Endometrial microvascular endothelial cells (primary cell): ENCODE measurements around the gene ITGB2. TPM values are rescaled to one million over a fixed set of nuclear protein-coding genes. Genes with fewer than 3 reads are reported as not detected.

Experiments used
- in situ Hi-C: cut with HindIII; loops from 2 replicates; pipeline ENCODE4 v1.10.0; 2017; ENCODE audit warnings: low sequenced_read_pairs, low pct_unique_long_range_greater_than_20kb; ENCODE audit errors: inconsistent ontology term
- total RNA-seq: library from RNA; depleted of rRNA; stranded (reverse); fragments of >200 nt; gene quantifications from one replicate; pipeline ENCODE4 v1.2.3, GENCODE V29; 2015; ENCODE audit errors: inconsistent ontology term

Gene ITGB2
- total RNA-seq, 1 donor from 2014 or later = not detected

DNA sequence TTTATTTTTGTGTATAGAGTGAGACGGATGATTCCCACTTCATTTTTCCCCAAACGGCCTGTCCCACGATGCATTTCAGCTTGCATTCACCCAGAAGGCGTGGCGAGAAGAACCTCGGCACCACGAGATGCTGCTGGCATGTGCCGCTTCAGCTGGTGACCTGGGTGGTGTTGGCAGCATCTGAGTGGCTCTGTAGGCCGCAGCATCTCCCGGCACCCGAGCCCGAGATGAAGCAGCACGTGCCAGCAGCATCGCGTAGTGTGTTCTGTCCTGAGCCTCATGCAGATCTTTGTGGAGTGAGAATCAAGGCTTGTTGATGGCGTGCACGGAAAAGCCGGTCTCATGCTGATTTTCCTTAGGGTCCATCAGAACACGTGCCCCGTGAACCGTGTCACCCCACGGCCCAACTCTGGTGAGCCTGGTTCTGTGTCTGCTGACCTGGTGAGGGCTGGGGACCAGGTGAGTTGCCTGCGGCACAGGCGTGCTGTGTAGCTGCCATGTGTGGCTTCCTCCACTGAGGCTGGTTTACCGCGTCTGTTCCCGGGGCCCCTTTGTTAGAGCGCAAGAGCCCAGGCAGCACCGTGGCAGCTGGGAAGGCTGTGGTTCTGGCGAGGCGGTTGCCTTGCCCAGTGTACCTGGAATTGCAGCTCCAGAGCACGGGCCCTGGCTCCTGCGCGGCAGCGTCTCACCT, 35.8 kb upstream of the ITGB2 start:
- in situ Hi-C loops = no loop called here

DNA sequence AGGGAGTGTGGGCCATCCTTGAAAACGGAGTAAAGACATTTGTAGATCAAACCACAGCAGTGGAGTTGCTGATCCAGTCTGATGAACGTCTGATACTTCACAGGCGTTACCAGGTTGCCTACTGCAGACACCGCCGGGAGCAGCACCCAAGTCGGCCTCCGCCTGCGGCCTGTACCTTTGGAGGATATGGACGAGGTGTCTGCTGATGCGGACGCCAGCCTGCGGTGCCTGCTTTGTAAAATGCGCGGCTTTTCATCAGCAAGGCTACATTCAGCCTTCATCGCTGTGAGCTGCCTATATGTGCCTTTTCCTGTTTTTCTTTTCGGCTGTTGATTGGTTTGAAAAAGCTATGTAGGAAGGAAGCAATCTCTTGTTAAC, 35.1 kb upstream of the ITGB2 start:
- in situ Hi-C loops = no loop called here

DNA sequence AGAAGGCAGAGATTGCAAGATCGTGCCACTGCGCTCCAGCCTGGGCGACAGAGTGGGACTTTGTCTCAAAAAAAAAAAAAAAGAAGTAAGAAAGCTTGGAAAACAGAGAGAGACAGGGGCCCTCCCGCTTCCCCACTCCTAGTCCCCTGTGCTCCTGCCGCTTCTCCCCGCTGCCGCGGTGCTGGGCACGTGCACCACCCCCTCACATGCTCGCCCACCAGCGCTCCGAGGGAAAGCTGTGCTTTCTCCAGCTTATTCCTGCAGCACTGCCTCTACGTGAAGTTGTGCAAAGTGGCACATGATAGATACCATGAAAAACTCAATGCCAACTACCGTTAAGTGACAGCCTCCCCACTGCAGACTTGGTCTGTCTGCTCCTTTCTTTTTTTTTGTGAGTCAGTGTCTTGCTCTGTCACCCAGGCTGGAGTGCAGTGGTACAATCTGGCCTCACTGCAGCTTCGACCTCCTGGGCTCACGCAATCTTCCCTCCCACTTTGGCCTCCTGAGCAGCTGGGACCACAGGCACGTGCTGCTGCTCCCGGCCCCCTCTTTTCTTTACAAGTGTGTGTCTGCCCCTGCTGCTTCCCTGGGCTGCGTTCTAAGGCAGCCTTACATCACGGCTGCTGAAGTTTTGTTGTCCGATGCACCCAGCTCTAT, 34.6 kb upstream of the ITGB2 start:
- in situ Hi-C loops = no loop called here

DNA sequence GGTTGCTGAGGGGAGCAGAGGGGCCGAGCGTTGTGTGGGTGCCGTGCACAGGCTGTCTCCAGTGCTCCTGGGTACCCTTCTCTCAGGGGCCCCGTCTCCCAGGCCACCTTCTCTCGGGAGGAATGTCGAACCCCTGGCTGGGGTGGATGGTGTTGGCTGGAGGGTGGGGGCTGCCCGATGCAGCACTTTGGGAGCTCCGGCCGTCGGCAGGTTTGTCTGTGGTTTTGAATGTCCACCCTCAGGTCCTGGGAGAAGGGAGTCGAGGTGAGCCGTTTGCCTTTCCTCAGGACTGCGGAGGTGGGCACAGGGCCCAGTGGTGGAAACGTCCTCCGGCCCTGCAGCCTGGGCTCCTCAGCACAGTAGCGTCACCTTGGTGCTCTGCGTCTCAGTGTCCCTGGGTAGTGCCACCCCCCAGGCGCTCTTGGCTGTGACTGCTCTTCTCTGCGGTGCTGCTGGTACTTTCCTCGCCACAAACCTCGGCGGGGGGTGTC, 33.6 kb upstream of the ITGB2 start:
- in situ Hi-C loops = no loop called here

DNA sequence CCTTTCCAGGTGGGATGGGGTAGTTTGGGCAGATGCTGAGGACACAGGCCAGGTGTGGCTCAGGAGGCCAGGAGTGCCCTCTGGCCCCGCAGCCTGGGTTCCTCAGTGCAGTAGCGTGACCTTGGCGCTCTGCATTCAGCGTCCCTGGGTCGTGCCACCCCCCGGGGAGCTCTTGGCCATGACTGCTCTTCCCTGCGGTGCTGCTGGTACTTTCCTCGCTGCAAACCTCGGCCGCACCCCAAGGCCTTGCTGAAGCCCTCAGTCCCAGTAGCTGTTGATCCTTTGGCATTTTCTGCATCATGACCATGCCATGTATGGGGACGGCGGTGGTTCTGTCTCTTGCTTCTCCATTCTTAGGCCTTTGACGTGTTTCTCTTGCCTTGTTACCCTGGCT, 32.9 kb upstream of the ITGB2 start:
- in situ Hi-C loops = no loop called here

DNA sequence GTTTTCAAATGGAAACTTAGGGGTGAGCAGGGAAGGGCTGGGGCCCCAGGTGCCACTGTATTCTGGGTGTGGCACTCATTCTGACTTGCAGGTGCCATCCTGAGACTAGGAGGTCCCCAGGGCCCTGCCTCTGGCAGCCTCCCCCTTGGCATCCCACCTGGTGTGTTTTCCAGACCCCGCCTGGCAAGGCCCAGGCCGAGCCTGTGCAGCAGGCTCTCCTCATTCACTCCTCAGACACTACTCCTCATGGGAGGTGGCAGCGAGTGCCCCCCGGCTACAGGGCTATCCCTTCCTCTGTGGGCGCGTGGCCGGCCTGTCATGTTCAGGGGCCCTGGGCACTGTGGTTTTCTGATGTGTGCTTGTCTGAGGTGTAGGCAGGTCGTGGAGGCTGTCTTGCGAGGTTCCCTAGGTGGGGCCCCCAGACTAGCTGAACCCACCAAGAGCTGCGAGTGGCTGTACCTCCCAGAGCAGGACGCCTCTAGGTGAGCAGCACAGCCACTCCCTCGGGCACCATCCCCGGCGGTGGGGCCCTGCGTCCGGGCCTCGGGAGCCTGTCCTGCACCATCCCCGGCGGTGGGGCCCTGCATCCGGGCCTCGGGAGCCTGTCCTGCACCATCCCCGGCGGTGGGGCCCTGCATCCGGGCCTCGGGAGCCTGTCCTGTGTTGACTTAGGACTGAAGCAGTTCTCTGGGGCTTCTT, 32.4 kb upstream of the ITGB2 start:
- in situ Hi-C loops = no loop called here

DNA sequence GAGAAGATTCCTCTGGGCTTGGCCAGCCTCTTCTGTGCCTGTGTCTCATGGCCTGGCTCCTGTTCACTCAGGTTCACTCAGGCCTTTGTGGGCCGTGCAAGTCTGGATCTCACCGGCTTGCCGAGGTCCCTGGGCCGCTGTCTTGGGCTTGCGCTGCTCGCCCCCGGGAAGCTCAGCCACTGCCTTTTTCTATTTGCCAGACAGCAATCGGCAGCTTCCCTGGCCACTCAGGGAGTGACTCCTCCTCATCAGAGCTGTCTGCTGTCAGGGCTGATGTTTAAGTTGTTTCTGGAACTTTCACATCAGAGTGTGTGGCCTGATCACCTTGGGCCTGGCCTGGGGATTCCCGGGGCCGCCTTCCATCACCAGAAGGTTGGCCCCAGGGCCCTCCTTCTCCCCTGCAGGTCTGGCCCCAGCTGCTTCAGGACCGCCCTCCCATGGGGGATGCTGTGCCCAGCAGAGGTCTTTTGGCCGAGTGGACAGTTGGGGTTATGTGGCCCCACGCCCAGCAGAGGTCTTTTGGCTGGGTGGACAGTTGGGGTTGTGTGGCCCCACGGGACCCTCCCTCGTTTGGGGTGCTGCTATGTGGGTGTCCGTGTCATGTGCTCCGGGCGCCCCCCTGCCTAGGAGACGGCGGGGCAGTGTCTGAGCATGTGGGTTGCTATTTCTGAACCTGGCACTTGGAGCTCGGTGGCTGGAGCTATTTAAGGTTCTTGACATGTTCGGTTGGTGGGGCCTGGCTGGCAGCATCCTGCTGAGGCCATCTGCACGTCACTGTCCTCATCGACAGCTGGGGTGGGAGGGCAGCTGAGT, 31.6 kb upstream of the ITGB2 start:
- in situ Hi-C loops = no loop called here

DNA sequence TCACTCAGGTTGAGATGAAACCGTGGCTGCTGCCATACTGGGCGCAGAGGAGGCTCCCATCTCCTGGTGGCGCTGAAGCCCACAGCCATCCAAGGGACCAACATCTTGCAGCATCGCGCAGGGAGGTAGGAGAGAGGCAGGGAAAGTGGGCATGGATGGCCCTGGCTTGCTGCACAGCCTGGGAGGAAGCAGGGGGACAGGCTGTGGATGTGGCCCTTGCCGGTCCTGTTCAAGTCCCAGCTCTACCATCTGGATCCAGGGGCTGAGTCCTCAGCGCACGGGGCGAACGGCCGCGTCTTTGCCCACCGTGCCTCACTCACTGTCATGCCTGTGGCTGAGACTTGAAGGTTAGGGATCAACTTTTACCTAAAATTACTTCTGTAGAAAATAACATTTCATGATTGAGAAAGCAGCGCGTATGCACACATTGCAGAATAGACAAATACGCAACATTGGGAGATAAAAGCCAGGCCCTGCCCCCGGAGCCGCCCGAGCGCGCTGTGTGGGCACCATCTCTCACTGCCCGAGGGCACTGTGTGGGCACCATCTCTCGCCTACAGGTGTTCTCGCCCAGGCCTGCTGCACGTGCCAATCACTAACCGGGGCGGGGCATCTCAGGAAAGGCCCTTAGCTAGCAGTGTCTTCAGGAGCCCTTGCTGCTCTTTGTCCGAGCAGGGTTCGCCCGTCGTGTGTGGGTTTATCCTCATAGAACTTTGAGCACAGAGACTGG, 30.7 kb upstream of the ITGB2 start:
- in situ Hi-C loops = no loop called here

DNA sequence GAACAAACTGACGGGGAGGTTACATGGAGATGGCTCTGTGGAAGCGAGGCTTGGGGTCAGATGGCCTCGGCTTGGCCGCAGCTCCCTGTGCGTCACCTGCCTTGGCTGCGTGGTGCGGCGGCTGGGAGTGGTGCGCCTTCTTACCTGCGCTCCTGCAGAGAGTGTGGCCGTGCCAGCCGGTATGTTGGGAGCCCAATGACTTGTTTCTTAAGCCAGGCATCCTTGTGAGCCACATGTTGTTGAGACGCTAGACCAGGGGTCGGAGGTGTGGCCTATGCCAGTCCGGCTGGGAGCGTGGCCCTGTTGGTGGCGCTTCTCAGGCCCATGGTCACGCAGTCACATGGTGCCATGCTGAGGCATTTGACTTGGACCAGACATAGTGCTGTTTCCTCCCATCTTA, 29.7 kb upstream of the ITGB2 start:
- in situ Hi-C loops = no loop called here

DNA sequence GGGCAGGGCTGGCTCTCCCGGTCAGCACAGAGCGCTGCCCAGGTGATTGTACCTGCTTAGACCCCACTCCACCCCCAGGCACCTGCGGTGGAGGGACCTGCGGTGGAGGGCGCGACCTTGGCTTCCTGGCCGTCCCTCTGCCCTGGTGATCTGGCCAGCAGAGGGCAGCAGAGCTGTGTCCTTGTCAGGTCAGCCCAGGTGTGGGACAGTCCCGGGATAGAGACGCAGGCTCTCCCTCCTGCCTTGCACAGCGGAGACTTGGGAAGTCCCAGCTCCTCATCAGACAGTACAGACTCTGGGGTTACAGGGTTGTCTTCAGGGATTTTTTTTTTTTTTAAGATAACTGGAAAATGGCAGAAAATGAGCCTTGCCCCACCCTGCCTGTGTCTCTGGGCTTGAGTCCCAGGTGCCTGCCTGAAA, 29.1 kb upstream of the ITGB2 start:
- in situ Hi-C loops = loop anchor here (25.0 kb wide), 1 partner anchor 188 kb away; no protein-coding TSS in a partner anchor

DNA sequence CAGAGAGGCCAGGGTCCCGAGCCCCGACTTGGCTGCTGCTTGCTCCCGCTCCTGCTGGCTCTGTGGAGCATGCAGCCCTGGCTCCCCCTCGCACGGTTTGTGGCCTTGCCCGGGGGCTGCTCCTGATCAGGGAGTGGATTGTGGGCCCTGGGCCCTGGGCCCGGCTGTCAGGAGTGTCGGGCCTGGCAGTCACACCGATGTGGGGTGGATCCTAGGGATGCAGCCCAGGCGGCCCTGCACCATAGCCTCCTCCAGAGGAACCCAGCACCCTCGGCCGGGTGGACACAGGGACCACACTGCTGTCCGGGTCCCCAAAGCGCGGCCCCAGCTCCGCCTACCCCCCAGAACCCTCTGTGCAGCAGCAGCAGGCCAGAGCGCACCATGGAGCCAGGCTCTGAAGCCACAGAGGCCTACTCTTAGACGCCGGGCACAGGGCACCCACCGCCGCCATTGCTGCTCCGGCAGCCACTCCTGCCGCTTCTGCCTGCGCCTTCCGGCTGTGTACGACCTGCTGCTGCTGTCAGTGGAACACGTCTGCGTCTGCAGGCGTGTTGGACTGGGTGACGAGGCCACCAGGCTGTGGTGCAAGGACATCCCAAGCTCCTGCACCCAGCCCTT, 28.6 kb upstream of the ITGB2 start:
- in situ Hi-C loops = loop anchor here (25.0 kb wide), 1 partner anchor 188 kb away; no protein-coding TSS in a partner anchor

DNA sequence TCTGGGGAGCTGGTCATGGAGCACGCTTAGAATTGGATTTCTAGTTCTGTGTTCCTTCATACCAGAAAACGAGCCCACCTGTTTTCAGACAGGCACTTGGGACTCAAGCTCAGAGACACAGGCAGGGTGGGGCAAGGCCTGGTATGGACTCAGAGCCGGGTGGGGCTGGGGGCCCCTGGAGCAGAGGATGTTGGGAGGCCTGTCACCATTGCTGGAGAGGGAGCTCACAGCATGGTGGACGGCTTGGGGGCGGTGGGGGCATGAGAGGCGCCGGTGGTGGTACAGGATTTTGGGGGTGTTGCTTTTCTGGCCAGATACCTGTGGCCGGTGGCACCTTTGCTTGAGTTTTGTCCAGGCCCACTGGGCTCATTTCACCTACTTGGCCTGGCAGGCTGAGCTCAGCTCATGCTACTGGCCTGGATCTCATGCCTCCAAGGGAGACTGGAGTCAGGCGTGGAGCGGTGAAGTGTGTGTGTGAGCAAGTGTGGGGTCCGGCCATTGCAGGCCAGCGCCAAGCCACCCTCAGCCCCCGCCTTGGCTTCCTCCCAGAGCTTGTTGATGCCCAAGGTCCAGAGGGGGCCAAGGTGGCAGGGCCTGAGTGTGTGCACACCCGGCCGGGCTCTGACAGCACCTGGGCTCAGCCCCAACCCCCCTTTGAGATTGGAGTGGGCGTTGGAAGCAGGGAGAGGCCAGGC, 27.9 kb upstream of the ITGB2 start:
- in situ Hi-C loops = loop anchor here (25.0 kb wide), 1 partner anchor 189 kb away; no protein-coding TSS in a partner anchor

DNA sequence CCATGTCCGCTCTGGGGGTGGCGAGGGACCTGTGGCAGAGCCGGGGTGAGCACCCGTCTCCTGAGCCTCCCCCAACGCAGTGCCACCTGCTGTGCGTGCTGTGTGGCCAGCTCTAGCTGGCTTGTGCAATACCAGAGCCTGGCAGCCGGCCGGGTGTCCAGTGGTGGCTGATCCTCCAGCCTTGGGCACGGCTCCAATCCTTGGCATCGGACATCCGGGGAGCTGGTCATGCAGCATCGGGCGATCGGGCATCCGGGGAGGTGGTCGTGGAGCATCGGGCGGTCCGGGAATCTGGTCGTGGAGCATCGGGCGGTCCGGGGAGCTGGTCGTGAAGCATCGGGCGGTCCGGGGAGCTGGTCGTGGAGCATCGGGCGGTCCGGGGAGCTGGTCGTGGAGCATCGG, 27.2 kb upstream of the ITGB2 start:
- in situ Hi-C loops = loop anchor here (25.0 kb wide), 1 partner anchor 189 kb away; no protein-coding TSS in a partner anchor

DNA sequence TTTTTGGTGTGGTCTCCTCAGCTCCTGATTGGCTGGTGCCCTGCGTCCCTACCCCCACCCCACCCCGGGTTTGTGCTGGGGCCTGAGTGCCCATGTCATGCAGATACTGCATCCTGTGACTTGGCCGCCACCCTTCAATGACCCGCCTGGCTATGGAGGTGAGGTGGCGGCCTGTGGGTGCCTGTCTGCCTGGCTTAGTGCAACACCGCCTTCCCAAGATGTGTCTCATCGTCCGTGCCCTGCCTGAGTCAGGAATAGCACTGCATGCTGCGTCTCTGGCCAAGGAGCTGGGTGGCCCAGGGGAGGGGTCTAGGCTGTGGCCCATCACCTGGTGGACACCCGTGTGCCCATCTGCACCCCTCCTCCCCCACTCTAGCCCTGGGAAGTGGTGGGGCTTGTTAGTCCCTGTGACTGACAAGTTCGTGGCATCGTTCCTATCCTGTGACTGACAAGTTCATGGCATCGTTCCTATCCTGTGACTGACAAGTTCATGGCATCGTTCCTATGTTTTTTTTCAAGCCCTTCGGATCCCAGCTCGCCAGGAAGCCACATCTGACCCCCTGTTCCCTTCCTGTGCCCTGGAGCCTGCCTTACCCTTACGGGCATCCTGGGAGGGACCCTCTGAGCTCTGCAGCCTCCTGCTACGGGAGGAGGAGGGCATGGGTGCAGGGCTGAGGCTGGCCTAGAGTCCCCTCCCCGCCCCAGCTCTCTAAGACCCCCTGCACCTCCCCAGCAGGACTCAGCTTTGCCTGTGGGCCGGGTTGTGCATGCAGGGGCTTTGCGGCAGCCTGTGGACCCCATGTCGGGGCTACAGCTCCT, 26.6 kb upstream of the ITGB2 start:
- in situ Hi-C loops = loop anchor here (25.0 kb wide), 1 partner anchor 190 kb away; no protein-coding TSS in a partner anchor

DNA sequence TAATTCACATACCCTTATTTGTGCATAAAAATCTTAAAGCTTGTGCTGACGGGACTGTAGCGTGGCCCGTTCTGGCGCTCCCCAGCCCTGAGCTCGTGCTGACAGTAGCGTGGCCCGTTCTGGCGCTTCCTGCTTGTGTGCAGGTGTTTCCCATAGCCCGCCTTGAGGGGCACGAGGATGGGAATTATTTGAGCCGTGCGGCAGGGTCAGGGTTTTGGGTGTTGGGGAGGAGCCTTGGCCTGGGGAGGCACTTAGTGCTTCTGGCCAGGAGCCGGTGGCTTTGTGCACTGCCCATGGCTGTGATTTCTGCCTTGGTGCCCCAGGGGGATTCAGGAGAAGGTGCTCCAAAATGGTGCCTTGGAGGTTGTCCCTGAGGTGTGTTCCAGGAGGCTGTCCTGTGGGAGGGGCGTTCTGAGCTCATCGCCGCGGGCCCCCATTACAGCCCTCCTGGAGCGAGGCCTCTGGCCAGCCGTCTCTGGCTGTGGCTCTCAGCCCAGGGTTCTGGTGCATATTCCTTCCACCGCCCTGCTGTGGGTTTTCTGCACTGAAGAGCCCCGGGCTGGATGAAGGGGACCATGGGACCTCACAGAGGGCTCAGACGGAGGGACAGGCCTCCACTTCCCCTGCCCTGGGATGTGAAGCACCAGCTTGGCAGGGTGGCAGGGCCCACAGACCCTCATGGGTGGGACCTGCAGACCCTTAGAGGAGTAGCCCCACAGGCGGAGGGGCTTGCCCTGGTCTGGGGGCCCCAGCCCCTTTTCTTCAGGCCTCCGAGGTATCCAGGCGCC, 25.7 kb upstream of the ITGB2 start:
- in situ Hi-C loops = loop anchor here (25.0 kb wide), 1 partner anchor 191 kb away; no protein-coding TSS in a partner anchor

DNA sequence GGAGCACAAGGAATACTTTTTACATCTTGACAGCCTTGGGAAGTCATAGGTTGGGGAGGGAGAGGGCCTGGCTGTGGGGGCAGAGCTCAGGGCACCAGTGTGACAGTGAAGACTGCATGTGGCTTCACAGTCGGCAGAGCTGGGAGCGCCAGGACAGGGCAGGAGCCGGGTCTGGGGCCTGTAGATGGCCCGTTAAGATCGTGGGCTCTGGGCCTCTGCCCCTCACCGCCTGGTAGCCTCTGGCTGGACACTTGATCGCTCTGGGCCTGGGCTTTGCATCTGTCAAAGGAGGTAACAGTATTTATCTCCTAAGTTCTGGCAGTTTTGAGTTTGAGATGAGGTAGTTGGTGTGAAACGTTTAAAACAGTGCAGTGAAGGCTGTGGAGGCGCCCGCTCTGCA, 23.9 kb upstream of the ITGB2 start:
- in situ Hi-C loops = loop anchor here (25.0 kb wide), 1 partner anchor 193 kb away; no protein-coding TSS in a partner anchor
